BE2C (cell line): ENCODE data around the gene EHD2.
A peak's percentile ranks its signal among the peaks of the same experiment; 100 is the strongest.
"Not testable (repeated sequence)": the region's sequence is repeated elsewhere in the genome, so short reads cannot be mapped to it uniquely, and the experiment has no call there.

Experiments
- DNase-seq: peaks from one replicate; pipeline ENCODE4 v3.0.0-alpha.2; 2020
- H3K27me3 ChIP-seq: fragments of 250-450 bp; sonication (Bioruptor Pico); 2 replicates; pipeline ENCODE4 v1.5.1; 2020; ENCODE audit warnings: mild to moderate bottlenecking
- H3K36me3 ChIP-seq: fragments of 250-450 bp; sonication (Bioruptor Pico); 2 replicates; pipeline ENCODE4 v1.5.1; 2020; ENCODE audit warnings: mild to moderate bottlenecking
- H3K4me1 ChIP-seq: fragments of 250-450 bp; sonication (Bioruptor Pico); 2 replicates; pipeline ENCODE4 v1.5.1; 2020
- H3K4me3 ChIP-seq: 2 replicates; pipeline ENCODE4 v1.5.1; 2011; ENCODE audit warnings: low read depth, low read length
- H3K9me3 ChIP-seq: fragments of 250-450 bp; sonication (Bioruptor Pico); 2 replicates; pipeline ENCODE4 v1.5.1; 2020
- TF ChIP-seq, protein P1 (sequence below): IDR thresholded peaks from 2 replicates; pipeline ENCODE4 v1.5.1; 2012; ENCODE audit warnings: mild to moderate bottlenecking, low read depth, low read length

Gene EHD2

DNA sequence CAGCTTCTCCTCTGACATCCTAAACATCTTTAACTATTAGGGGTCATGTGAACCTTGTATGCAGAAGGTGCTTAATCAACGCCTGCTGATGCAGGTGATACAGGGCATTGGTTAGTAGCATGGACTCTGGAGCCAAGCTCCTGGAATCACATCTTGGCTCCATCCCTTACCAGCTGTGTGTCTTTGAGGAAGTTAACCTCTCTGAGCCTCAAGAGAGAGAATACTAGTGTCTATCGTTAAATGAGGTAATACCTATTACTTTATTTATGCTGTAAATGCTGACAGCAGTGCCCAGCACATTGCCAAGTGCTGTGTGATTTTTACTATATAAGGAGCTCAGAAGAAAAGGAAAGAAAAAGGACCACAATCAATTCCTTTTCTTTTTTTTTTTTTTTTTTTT, 54.1 kb downstream of the EHD2 start:
- Histone ChIP-seq H3K36me3 (no peaks in the 10 kb centered on the region), H3K9me3 (no peaks in the 10 kb centered on the region), H3K4me1 (no peaks in the 10 kb centered on the region), H3K27me3 (no peaks in the 10 kb centered on the region), H3K4me3 (no peak overlapping the region)
- DNase-seq: no peak
- TF ChIP-seq, protein P1, sequence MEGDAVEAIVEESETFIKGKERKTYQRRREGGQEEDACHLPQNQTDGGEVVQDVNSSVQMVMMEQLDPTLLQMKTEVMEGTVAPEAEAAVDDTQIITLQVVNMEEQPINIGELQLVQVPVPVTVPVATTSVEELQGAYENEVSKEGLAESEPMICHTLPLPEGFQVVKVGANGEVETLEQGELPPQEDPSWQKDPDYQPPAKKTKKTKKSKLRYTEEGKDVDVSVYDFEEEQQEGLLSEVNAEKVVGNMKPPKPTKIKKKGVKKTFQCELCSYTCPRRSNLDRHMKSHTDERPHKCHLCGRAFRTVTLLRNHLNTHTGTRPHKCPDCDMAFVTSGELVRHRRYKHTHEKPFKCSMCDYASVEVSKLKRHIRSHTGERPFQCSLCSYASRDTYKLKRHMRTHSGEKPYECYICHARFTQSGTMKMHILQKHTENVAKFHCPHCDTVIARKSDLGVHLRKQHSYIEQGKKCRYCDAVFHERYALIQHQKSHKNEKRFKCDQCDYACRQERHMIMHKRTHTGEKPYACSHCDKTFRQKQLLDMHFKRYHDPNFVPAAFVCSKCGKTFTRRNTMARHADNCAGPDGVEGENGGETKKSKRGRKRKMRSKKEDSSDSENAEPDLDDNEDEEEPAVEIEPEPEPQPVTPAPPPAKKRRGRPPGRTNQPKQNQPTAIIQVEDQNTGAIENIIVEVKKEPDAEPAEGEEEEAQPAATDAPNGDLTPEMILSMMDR: no peak

DNA sequence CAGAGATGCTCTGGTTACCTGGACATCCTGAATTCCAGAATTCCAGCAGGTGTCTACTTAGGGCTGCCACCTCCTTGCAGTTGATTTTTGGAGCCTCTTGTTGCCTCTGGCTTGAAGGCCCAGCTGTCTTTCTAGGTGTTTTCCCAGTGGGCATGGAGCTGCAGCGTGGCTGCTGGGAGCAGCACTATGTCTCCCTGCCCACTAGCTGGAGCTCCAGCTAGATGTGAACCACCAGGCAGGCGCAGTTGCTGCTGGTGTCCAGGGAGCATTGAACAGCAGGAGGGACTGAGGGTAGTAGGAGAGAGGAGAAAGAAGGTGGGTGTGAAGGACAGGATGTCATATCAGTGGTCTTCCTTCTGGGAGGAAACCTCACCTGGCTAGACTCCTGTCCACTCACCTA, 55.4 kb downstream of the EHD2 start:
- no peaks in the 10 kb centered on the region for H3K9me3 ChIP-seq
- no peaks in the 10 kb centered on the region for H3K4me1 ChIP-seq
- no peaks in the 10 kb centered on the region for H3K36me3 ChIP-seq
- DNase-seq: no peak
- H3K27me3 ChIP-seq: no peaks in the 10 kb centered on the region
- TF ChIP-seq, protein P1: no peak; the same call in 1 of the 2 replicates
- H3K4me3 ChIP-seq: no peak overlapping the region

DNA sequence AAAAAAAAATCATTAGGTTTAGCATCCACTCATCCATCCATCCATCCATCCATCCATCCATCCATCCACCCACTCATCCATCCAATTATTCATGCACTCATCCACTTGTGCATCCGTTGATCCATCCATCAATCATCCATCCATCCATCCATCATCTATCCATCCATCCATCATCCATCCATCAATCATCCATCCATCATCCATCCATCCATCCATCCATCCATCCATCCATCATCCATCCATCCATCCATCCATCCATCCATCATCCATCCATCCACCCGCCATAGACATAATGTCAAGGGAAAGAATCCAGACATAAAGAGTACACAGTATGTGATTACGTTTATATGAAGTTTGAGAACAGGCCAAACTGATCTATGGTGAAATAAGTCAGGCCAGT, 56.3 kb downstream of the EHD2 start:
- Histone ChIP-seq H3K9me3 (no peaks in the 10 kb centered on the region), H3K4me1 (no peaks in the 10 kb centered on the region), H3K36me3 (no peaks in the 10 kb centered on the region), H3K4me3 (no peak overlapping the region), H3K27me3 (no peaks in the 10 kb centered on the region)
- DNase-seq: no peak
- TF ChIP-seq, protein P1: no peak

DNA sequence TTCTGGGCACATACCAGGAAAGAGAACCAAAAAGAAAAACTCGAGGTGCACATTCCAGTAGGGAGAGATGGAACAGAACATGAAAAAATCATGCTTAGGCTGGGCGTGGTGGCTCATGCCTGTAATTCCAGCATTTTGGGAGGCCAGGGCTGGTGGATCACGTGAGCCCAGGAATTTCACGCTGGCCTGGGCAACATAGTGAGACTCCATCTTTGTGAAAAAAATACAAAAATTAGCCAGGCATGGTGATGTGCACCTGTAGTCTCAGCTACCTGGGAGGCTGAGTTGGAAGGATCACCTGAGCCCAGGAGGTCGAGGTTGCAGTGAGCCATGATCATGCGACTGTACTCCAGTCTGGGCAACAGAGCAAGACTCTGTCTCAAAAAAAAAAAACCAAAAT, 58.1 kb downstream of the EHD2 start:
- not testable (repeated sequence) for H3K4me3 ChIP-seq, H3K36me3 ChIP-seq, H3K4me1 ChIP-seq, H3K9me3 ChIP-seq, DNase-seq, H3K27me3 ChIP-seq

DNA sequence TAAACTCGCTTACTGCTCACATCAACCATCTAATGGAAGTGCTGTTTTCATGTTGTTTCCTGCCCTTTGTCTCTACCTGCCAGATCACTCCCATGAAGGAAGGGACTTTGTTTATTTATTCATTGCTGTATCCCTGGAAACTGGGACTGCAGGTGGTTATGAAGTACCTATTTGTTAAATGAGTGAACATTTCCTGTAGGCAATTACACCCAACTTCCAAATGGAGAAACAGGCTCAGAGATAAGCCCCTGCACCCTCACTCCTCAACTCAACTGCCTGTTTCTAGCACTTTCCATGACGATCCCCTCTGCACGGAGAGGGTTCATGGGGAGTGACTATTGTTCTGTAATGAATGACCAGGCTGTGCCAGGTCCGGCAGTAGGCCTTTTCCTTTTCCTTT, 63.3 kb downstream of the EHD2 start:
- Histone ChIP-seq H3K4me3 (no peak overlapping the region), H3K9me3 (no peaks in the 10 kb centered on the region), H3K27me3 (no peaks in the 10 kb centered on the region), H3K4me1 (no peaks in the 10 kb centered on the region), H3K36me3 (peaks cover 6% of the 10 kb centered on the region)
- TF ChIP-seq, protein P1: no peak
- DNase-seq: no peak

DNA sequence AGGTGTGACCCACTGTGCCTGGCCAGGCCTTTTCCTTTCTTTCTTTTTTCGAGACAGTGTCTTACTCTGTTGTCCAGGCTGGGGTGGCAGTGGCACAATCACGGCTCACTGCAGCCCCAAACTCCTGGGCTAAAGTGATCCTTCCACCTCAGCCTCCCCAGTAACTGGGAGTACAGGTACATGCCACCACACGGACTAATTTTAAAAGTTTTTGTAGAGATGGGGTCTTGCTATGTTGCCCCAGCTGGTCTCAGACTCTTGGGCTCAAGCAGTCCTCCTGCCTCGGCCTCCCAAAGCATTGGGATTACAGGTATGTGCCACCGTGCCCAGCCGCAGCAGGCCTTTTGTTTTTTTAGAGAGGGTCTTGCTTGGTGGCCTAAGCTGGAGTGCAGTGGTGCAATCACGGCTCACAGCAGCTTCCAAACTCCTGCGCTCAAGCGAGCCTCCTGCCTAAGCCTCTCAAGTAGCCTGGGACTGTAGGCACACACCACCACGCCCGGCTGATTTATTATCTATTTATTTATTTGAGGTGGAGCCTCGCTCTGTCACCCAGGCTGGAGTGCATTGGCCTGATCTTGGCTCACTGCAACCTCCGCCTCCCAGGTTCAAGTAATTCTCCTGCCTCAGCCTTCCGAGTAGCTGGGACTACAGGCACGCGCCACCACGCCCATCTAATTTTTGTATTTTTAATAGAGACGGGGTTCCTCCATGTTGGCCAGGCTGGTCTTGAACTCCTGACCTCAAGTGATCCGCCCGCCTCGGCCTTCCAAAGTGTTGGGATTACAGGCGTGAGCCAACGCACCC, 64.2 kb downstream of the EHD2 start:
- not testable (repeated sequence) for DNase-seq, H3K4me1 ChIP-seq, H3K36me3 ChIP-seq, H3K27me3 ChIP-seq, H3K9me3 ChIP-seq
- peak overlapping the region; percentile 88 for H3K4me3 ChIP-seq

DNA sequence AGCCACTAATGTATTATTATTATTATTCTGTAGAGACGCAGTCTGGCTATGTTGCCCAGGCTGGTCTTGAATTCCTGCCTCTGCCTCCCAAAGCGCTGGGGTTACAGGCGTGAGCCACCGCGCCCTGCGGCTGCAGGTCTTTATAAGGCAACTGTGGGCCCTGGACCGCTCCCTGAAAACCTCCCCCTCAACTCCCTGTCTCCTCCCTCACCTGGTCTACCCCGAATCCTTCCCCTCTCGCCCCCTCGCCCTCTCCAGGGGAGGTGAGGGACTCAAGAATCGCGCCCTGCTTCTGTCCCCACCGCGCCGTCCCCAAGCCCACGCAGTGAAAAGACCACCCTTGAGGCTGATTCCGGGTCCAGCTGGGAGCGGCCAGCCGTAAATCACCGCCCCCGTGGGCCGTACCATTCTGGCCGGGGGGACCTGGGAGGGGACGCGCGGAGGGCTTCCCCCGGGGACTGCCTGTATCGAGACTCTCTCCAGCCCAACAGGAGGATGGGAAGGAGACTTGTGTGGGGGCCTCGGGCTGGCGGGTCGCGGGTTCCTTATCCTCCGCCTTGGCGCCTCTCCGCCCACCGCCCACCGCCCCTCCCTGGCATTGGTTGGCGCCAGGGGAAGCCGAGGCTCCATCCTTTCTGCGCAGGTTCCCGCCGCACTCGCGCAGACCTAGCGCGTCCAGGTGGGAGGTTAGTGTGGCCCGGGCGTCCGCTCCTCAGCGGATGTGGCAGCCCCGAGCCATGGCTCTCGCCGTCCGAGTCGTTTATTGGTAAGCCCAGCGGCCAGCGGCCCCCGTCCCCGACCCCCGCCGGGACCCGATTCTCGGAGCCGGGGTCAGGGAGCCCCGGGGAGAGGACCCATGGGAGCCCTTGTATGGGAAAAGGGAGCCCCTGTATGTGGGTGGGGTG, 65.1 kb downstream of the EHD2 start, which contains the start of gene SELENOW:
Gene SELENOW, plus strand, starts transcription at position 655 of the 905 bp plus-strand sequence. Its CDS starts 83 bp downstream, at position 738.
- Histone ChIP-seq H3K27me3 (no peaks in the 10 kb centered on the region), H3K36me3 (peaks cover 6% of the 10 kb centered on the region), H3K9me3 (no peaks in the 10 kb centered on the region), H3K4me3 (peak within 1 kb of the TSS; percentile 88), H3K4me1 (no peaks in the 10 kb centered on the region)
- TF ChIP-seq, protein P1: no peak
- peak; percentile 83 for DNase-seq
